GM12878 (cell line): ENCODE results near the gene ZNF526. TPM values are rescaled to one million over a fixed set of nuclear protein-coding genes. Genes with fewer than 3 reads are reported as not detected.

ENCODE experiments used
- CUX1 ChIP-seq: IDR thresholded peaks from 2 replicates; pipeline ENCODE4 v1.6.1; 2012; ENCODE audit warnings: improper control_type of control experiment, low read depth, low read length; ENCODE audit not compliant: insufficient replicate concordance
- HCFC1 ChIP-seq: fragments of 150-350 bp; IDR thresholded peaks from 2 replicates; pipeline ENCODE4 v1.6.1; 2014; ENCODE audit warnings: low read length
- JUNB ChIP-seq: IDR thresholded peaks from 2 replicates; pipeline ENCODE4 v1.6.1; 2016; ENCODE audit warnings: antibody characterized with exemption, mild to moderate bottlenecking
- KLF5 ChIP-seq: fragments of 450-650 bp; IDR thresholded peaks from 2 replicates; pipeline ENCODE4 v1.6.1; 2014; ENCODE audit warnings: mild to moderate bottlenecking; ENCODE audit not compliant: partially characterized antibody
- MEF2A ChIP-seq: IDR thresholded peaks from 2 replicates; pipeline ENCODE4 v1.6.1; 2011; ENCODE audit warnings: low read depth, mild to moderate bottlenecking, low read length, moderate library complexity; ENCODE audit not compliant: insufficient read depth
- MXI1 ChIP-seq: fragments of 150-350 bp; IDR thresholded peaks from 2 replicates; pipeline ENCODE4 v1.6.1; 2011; ENCODE audit warnings: low read depth, mild to moderate bottlenecking, inconsistent platforms, low read length, improper control_type of control experiment
- NBN ChIP-seq: fragments of 450-650 bp; IDR thresholded peaks from 2 replicates; pipeline ENCODE4 v1.6.1; 2016
- NRF1 ChIP-seq: conservative IDR thresholded peaks from 2 replicates; pipeline ENCODE4 v1.6.1; 2011; ENCODE audit warnings: mild to moderate bottlenecking, low read depth, low read length, improper control_type of control experiment
- PAX5 ChIP-seq: IDR thresholded peaks from 2 replicates; pipeline ENCODE4 v1.6.1; 2011; ENCODE audit warnings: low read depth, low read length, borderline replicate concordance
- SIX5 ChIP-seq: IDR thresholded peaks from 2 replicates; pipeline ENCODE4 v1.6.1; 2011; ENCODE audit warnings: mild to moderate bottlenecking, low read depth, low read length, moderate library complexity; ENCODE audit not compliant: severe bottlenecking
- SUPT20H ChIP-seq: IDR thresholded peaks from 2 replicates; pipeline ENCODE4 v1.6.1; 2011; ENCODE audit warnings: low read depth, mild to moderate bottlenecking, low read length, moderate library complexity, borderline replicate concordance; ENCODE audit not compliant: control insufficient read depth
- WRNIP1 ChIP-seq: IDR thresholded peaks from 2 replicates; pipeline ENCODE4 v1.6.1; 2011; ENCODE audit warnings: low read depth, low read length, improper control_type of control experiment, borderline replicate concordance
- ZNF274 ChIP-seq: IDR thresholded peaks from one replicate; pipeline ENCODE4 v1.8.0; 2011; ENCODE audit not compliant: insufficient read length, insufficient read depth
- ZNF384 ChIP-seq: IDR thresholded peaks from 2 replicates; pipeline ENCODE4 v1.6.1; 2012; ENCODE audit warnings: low read depth, mild to moderate bottlenecking, low read length, improper control_type of control experiment, borderline replicate concordance
- polyA plus RNA-seq, 11 experiments: library from polyadenylated mRNA; depleted of rRNA in 4 of 11; unstranded in 6 of 11; stranded (reverse) in 5 of 11; fragments of >200 nt; fragmentation: Nextera tagmentation in 4 of 11; fragmentation: Illumina TruSeq in 1 of 11; extraction: Ambion mirVana in 4 of 11; extraction: Trizol in 1 of 11; gene quantifications; 1 replicate in 1 of 11; 2 replicates in 10 of 11; pipeline versions ENCODE4 v1.2.1 to v1.2.3, GENCODE V29; 2011 to 2016; ENCODE audit warnings: inconsistent platforms in 2 of 11, missing spikeins in 2 of 11, low read depth in 1 of 11
- total RNA-seq, 4 experiments: library from RNA; depleted of rRNA in 3 of 4; stranded (reverse); fragments of >200 nt in 3 of 4; fragmentation: Illumina TruSeq in 1 of 4; extraction: Trizol in 1 of 4; gene quantifications; 2 replicates each; pipeline versions ENCODE4 v1.2.1 to v1.2.3, GENCODE V29; 2013 to 2021
- TF ChIP-seq, protein P1 (sequence below): fragments of 450-650 bp; IDR thresholded peaks from 2 replicates; pipeline ENCODE4 v1.6.1; 2017; ENCODE audit warnings: mild to moderate bottlenecking, moderate library complexity
- TF ChIP-seq, protein P2 (sequence below): fragments of 450-650 bp; formaldehyde crosslinking; IDR thresholded peaks from 2 replicates; pipeline ENCODE4 v1.4.0; 2020; ENCODE audit warnings: mild to moderate bottlenecking, moderate library complexity

The ZNF526 gene
- total and polyA plus RNA-seq, 10 of the 15 experiments (the other 5 are each of a cell fraction or from before 2014, with no cell fraction given): 1.8 to 18.3 (median 5.5) TPM

- TF ChIP-seq CUX1 (no peak), MXI1 (peak; percentile 83), ZNF384 (no peak), SIX5 (peak; percentile 98), ZNF274 (no peak), MEF2A (0 out of 2 replicates have a peak, but pooled peaks have one; percentile 8), JUNB (no peak), KLF5 (peak; percentile 76), PAX5 (0 out of 2 replicates have a peak, but pooled peaks have one; percentile 2), SUPT20H (no peak), WRNIP1 (no peak), NBN (no peak; the same call in 1 of the 2 replicates), HCFC1 (peak; percentile 99), NRF1 (no peak)
- TF ChIP-seq, protein P1, sequence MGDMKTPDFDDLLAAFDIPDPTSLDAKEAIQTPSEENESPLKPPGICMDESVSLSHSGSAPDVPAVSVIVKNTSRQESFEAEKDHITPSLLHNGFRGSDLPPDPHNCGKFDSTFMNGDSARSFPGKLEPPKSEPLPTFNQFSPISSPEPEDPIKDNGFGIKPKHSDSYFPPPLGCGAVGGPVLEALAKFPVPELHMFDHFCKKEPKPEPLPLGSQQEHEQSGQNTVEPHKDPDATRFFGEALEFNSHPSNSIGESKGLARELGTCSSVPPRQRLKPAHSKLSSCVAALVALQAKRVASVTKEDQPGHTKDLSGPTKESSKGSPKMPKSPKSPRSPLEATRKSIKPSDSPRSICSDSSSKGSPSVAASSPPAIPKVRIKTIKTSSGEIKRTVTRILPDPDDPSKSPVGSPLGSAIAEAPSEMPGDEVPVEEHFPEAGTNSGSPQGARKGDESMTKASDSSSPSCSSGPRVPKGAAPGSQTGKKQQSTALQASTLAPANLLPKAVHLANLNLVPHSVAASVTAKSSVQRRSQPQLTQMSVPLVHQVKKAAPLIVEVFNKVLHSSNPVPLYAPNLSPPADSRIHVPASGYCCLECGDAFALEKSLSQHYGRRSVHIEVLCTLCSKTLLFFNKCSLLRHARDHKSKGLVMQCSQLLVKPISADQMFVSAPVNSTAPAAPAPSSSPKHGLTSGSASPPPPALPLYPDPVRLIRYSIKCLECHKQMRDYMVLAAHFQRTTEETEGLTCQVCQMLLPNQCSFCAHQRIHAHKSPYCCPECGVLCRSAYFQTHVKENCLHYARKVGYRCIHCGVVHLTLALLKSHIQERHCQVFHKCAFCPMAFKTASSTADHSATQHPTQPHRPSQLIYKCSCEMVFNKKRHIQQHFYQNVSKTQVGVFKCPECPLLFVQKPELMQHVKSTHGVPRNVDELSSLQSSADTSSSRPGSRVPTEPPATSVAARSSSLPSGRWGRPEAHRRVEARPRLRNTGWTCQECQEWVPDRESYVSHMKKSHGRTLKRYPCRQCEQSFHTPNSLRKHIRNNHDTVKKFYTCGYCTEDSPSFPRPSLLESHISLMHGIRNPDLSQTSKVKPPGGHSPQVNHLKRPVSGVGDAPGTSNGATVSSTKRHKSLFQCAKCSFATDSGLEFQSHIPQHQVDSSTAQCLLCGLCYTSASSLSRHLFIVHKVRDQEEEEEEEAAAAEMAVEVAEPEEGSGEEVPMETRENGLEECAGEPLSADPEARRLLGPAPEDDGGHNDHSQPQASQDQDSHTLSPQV: no peak
- TF ChIP-seq, protein P2, sequence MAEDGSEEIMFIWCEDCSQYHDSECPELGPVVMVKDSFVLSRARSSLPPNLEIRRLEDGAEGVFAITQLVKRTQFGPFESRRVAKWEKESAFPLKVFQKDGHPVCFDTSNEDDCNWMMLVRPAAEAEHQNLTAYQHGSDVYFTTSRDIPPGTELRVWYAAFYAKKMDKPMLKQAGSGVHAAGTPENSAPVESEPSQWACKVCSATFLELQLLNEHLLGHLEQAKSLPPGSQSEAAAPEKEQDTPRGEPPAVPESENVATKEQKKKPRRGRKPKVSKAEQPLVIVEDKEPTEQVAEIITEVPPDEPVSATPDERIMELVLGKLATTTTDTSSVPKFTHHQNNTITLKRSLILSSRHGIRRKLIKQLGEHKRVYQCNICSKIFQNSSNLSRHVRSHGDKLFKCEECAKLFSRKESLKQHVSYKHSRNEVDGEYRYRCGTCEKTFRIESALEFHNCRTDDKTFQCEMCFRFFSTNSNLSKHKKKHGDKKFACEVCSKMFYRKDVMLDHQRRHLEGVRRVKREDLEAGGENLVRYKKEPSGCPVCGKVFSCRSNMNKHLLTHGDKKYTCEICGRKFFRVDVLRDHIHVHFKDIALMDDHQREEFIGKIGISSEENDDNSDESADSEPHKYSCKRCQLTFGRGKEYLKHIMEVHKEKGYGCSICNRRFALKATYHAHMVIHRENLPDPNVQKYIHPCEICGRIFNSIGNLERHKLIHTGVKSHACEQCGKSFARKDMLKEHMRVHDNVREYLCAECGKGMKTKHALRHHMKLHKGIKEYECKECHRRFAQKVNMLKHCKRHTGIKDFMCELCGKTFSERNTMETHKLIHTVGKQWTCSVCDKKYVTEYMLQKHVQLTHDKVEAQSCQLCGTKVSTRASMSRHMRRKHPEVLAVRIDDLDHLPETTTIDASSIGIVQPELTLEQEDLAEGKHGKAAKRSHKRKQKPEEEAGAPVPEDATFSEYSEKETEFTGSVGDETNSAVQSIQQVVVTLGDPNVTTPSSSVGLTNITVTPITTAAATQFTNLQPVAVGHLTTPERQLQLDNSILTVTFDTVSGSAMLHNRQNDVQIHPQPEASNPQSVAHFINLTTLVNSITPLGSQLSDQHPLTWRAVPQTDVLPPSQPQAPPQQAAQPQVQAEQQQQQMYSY (CRISPR knock-in tag): no peak
Observed at GRCh38 chr19:42244347-42245220, 24.5 kb downstream of the ZNF526 start (continued).
